Measurements from ENCODE around the gene PTTG1. TPM values are rescaled to one million over a fixed set of nuclear protein-coding genes. Genes with fewer than 3 reads are reported as not detected.

The PTTG1 gene
- total and polyA plus RNA-seq, 2 of the 8 experiments (the other 6 are each of a cell fraction or from before 2014, with no cell fraction given), result 240 to 478 TPM

DNA sequence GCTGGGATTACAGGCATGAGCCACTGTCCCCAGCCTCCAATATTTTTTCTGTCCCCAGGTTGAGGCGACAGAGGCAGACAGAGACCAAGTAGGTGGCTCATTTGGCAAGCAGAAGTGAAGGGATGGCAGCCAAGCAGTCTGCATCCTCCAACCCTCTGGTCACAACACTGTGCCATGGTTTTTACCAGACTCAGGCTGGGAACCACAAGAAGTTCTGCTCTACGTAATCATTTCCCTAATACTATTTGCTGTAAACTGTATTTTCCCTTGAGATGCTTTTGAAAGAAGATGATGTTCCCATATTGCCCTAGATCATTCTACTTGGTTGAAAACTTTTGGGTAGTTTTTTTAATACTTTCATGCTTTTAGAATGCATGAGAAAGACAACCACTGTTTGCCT is 40.5 kb downstream of the PTTG1 start:
- H2BK15ac ChIP-seq (ENCODE audit: low read length), result no peak overlapping the region
- CTCF ChIA-PET (ENCODE audit: partially characterized antibody), result no interaction called here
- H3K4me3 ChIP-seq (ENCODE audit: extremely low read depth in 1 of 4, insufficient read depth in 2 of 4, low read depth in 3 of 4, low read length in 4 of 4), result no peak overlapping the region
- H2BK5ac ChIP-seq (ENCODE audit: low read depth, low read length), result no peak overlapping the region
- H3K36me3 ChIP-seq (ENCODE audit: control insufficient read depth in 2 of 4, insufficient read depth in 4 of 4, low read length in 3 of 4), result no peaks in the 10 kb centered on the region
- H3K27ac ChIP-seq (ENCODE audit: low read depth, low read length), result no peak overlapping the region
- H3K18ac ChIP-seq (ENCODE audit: extremely low read depth, low read length), result no peak overlapping the region
- no peaks in the 10 kb centered on the region for H3K23me2 ChIP-seq (ENCODE audit: low read depth, low read length)
- H4K8ac ChIP-seq (ENCODE audit: extremely low read depth, insufficient read depth, low read length), result no peak overlapping the region
- no peak overlapping the region for H3K14ac ChIP-seq (ENCODE audit: insufficient read length)
- no peak overlapping the region for H3K9ac ChIP-seq (replicated peaks in 1 of 4; ENCODE audit: extremely low read depth in 1 of 4, low read depth in 3 of 4, low read length in 3 of 4)
- POLR2A ChIA-PET (ENCODE audit: partially characterized antibody), result no interaction called here
- no peaks in the 10 kb centered on the region; a peak in 1 of 4 replicates for H3K9me3 ChIP-seq (ENCODE audit: insufficient read depth in 2 of 2, low read depth in 1 of 2, low read length in 1 of 2)
- H2AK5ac ChIP-seq (ENCODE audit: low read depth, low read length), result no peak overlapping the region
- H3K27me3 ChIP-seq (replicated peaks in 1 of 4; ENCODE audit: control insufficient read depth in 3 of 4, extremely low read depth in 1 of 4, insufficient read depth in 3 of 4, low read length in 3 of 4), result no peaks in the 10 kb centered on the region
- H4K5ac ChIP-seq (ENCODE audit: insufficient read length, low read depth, low read length), result no peak overlapping the region
- H2BK12ac ChIP-seq (ENCODE audit: low read depth, low read length), result no peak overlapping the region
- no peak overlapping the region for H2AFZ ChIP-seq (ENCODE audit: low read length)
- H2BK20ac ChIP-seq (ENCODE audit: low read length), result no peak overlapping the region
- H3K4me1 ChIP-seq (replicated peaks in 1 of 4; ENCODE audit: control insufficient read depth in 3 of 4, insufficient read depth in 4 of 4, low read length in 3 of 4), result no peaks in the 10 kb centered on the region; a peak in 1 of 7 replicates
- H3K4me2 ChIP-seq (ENCODE audit: insufficient read depth in 1 of 2, low read depth in 2 of 2, low read length in 2 of 2), result no peak overlapping the region
- no peaks in the 10 kb centered on the region for H3K79me2 ChIP-seq (ENCODE audit: control insufficient read depth in 1 of 2, insufficient read depth in 2 of 2, low read length in 2 of 2)
- DNase-seq (ENCODE audit: low read depth in 1 of 2, low spot score in 2 of 2), result no peak
- no peaks in the 10 kb centered on the region for H4K20me1 ChIP-seq (replicated peaks in 1 of 2; ENCODE audit: control insufficient read depth in 1 of 2, insufficient read depth in 2 of 2, low read length in 2 of 2)
- H3K79me1 ChIP-seq (ENCODE audit: low read depth, low read length), result no peaks in the 10 kb centered on the region
- FAIRE-seq, result no peak
- no peak overlapping the region for H4K91ac ChIP-seq (replicated peaks; ENCODE audit: insufficient read length, low read length)
- no peak overlapping the region for H3K56ac ChIP-seq (replicated peaks; ENCODE audit: insufficient read length, low read depth, low read length)
- no peak overlapping the region for H2BK120ac ChIP-seq (replicated peaks; ENCODE audit: low read depth, low read length)
- 91% methylated on average over 2 of the region's 2 CpGs; no CpG with 5 or more reads in 1 of the 2 experiments for WGBS, 2 experiments (ENCODE audit: extremely low coverage in 1 of 2, insufficient coverage in 1 of 2, insufficient read length in 1 of 2, insufficient replicate concordance in 2 of 2, low coverage in 1 of 2, low lambda C conversion rate in 2 of 2, missing lambda C conversion rate in 1 of 2)
- no peak overlapping the region for H3K4ac ChIP-seq (replicated peaks; ENCODE audit: insufficient read length, low read depth, low read length)
- no peak overlapping the region for H3K23ac ChIP-seq (ENCODE audit: insufficient read length)
- TF ChIP-seq, protein P1, sequence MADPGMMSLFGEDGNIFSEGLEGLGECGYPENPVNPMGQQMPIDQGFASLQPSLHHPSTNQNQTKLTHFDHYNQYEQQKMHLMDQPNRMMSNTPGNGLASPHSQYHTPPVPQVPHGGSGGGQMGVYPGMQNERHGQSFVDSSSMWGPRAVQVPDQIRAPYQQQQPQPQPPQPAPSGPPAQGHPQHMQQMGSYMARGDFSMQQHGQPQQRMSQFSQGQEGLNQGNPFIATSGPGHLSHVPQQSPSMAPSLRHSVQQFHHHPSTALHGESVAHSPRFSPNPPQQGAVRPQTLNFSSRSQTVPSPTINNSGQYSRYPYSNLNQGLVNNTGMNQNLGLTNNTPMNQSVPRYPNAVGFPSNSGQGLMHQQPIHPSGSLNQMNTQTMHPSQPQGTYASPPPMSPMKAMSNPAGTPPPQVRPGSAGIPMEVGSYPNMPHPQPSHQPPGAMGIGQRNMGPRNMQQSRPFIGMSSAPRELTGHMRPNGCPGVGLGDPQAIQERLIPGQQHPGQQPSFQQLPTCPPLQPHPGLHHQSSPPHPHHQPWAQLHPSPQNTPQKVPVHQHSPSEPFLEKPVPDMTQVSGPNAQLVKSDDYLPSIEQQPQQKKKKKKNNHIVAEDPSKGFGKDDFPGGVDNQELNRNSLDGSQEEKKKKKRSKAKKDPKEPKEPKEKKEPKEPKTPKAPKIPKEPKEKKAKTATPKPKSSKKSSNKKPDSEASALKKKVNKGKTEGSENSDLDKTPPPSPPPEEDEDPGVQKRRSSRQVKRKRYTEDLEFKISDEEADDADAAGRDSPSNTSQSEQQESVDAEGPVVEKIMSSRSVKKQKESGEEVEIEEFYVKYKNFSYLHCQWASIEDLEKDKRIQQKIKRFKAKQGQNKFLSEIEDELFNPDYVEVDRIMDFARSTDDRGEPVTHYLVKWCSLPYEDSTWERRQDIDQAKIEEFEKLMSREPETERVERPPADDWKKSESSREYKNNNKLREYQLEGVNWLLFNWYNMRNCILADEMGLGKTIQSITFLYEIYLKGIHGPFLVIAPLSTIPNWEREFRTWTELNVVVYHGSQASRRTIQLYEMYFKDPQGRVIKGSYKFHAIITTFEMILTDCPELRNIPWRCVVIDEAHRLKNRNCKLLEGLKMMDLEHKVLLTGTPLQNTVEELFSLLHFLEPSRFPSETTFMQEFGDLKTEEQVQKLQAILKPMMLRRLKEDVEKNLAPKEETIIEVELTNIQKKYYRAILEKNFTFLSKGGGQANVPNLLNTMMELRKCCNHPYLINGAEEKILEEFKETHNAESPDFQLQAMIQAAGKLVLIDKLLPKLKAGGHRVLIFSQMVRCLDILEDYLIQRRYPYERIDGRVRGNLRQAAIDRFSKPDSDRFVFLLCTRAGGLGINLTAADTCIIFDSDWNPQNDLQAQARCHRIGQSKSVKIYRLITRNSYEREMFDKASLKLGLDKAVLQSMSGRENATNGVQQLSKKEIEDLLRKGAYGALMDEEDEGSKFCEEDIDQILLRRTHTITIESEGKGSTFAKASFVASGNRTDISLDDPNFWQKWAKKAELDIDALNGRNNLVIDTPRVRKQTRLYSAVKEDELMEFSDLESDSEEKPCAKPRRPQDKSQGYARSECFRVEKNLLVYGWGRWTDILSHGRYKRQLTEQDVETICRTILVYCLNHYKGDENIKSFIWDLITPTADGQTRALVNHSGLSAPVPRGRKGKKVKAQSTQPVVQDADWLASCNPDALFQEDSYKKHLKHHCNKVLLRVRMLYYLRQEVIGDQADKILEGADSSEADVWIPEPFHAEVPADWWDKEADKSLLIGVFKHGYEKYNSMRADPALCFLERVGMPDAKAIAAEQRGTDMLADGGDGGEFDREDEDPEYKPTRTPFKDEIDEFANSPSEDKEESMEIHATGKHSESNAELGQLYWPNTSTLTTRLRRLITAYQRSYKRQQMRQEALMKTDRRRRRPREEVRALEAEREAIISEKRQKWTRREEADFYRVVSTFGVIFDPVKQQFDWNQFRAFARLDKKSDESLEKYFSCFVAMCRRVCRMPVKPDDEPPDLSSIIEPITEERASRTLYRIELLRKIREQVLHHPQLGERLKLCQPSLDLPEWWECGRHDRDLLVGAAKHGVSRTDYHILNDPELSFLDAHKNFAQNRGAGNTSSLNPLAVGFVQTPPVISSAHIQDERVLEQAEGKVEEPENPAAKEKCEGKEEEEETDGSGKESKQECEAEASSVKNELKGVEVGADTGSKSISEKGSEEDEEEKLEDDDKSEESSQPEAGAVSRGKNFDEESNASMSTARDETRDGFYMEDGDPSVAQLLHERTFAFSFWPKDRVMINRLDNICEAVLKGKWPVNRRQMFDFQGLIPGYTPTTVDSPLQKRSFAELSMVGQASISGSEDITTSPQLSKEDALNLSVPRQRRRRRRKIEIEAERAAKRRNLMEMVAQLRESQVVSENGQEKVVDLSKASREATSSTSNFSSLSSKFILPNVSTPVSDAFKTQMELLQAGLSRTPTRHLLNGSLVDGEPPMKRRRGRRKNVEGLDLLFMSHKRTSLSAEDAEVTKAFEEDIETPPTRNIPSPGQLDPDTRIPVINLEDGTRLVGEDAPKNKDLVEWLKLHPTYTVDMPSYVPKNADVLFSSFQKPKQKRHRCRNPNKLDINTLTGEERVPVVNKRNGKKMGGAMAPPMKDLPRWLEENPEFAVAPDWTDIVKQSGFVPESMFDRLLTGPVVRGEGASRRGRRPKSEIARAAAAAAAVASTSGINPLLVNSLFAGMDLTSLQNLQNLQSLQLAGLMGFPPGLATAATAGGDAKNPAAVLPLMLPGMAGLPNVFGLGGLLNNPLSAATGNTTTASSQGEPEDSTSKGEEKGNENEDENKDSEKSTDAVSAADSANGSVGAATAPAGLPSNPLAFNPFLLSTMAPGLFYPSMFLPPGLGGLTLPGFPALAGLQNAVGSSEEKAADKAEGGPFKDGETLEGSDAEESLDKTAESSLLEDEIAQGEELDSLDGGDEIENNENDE (IDR thresholded peaks at IDR 0.05; ENCODE audit: insufficient replicate concordance, low read length), result no peak
